SK-N-SH (cell line): Measurements from ENCODE around the gene CSPG5.

Source experiments
- CHD2 ChIP-seq: fragments of 150-350 bp; IDR thresholded peaks from 2 replicates; pipeline ENCODE4 v1.6.1; 2018; ENCODE audit warnings: low read length; ENCODE audit not compliant: partially characterized antibody
- EZH2phosphoT487 ChIP-seq: fragments of 200-600 bp; sonication (generic); IDR thresholded peaks from 2 replicates; pipeline ENCODE4 v1.6.1; 2017; ENCODE audit warnings: low read depth, mixed run types, mild to moderate bottlenecking, antibody characterized with exemption, moderate library complexity, borderline replicate concordance
- NFIC ChIP-seq: IDR thresholded peaks from 2 replicates; pipeline ENCODE4 v1.4.0; 2012; ENCODE audit warnings: borderline replicate concordance
- RAD21 ChIP-seq: IDR thresholded peaks from 2 replicates; pipeline ENCODE4 v1.6.1; 2012; ENCODE audit warnings: mild to moderate bottlenecking, low read length
- TF ChIP-seq, protein P1 (sequence below): fragments of 200-600 bp; sonication (generic); IDR thresholded peaks from 2 replicates; pipeline ENCODE4 v1.6.1; 2017; ENCODE audit warnings: antibody characterized with exemption, mild to moderate bottlenecking, moderate library complexity
- TF ChIP-seq, protein P2 (sequence below): IDR thresholded peaks from 2 replicates; pipeline ENCODE4 v1.4.0; 2012; ENCODE audit warnings: low read depth, borderline replicate concordance

DNA sequence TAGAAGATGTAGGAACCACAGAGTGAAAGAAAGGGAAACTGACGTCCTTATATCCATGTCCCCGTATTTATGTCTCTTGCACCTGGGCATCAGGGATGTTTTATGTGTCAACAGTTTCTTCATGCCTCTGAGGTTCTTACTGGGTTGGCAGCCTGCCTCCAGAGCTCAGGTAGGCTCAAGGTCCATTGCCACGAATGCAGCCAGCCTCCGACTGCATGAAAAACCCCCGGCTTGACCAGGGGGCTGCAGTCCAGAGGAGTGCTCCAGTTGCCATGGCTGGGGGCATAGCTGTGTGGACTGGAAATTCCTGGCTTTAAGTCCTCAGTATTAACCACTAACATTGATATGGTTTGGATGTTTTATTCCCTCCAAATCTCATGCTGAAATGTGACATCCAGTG, 2.8 kb upstream of the CSPG5 start:
- TF ChIP-seq NFIC = no peak
- TF ChIP-seq EZH2phosphoT487 = no peak
- TF ChIP-seq, protein P1, sequence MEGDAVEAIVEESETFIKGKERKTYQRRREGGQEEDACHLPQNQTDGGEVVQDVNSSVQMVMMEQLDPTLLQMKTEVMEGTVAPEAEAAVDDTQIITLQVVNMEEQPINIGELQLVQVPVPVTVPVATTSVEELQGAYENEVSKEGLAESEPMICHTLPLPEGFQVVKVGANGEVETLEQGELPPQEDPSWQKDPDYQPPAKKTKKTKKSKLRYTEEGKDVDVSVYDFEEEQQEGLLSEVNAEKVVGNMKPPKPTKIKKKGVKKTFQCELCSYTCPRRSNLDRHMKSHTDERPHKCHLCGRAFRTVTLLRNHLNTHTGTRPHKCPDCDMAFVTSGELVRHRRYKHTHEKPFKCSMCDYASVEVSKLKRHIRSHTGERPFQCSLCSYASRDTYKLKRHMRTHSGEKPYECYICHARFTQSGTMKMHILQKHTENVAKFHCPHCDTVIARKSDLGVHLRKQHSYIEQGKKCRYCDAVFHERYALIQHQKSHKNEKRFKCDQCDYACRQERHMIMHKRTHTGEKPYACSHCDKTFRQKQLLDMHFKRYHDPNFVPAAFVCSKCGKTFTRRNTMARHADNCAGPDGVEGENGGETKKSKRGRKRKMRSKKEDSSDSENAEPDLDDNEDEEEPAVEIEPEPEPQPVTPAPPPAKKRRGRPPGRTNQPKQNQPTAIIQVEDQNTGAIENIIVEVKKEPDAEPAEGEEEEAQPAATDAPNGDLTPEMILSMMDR = no peak
- no peak for TF ChIP-seq RAD21
- no peak for TF ChIP-seq CHD2
- TF ChIP-seq, protein P2, sequence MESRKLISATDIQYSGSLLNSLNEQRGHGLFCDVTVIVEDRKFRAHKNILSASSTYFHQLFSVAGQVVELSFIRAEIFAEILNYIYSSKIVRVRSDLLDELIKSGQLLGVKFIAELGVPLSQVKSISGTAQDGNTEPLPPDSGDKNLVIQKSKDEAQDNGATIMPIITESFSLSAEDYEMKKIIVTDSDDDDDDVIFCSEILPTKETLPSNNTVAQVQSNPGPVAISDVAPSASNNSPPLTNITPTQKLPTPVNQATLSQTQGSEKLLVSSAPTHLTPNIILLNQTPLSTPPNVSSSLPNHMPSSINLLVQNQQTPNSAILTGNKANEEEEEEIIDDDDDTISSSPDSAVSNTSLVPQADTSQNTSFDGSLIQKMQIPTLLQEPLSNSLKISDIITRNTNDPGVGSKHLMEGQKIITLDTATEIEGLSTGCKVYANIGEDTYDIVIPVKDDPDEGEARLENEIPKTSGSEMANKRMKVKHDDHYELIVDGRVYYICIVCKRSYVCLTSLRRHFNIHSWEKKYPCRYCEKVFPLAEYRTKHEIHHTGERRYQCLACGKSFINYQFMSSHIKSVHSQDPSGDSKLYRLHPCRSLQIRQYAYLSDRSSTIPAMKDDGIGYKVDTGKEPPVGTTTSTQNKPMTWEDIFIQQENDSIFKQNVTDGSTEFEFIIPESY = no peak
